Stomach (tissue), 4 donors: ENCODE results near the gene RASL10A.

Experiments
- EP300 ChIP-seq: sonication (generic); formaldehyde crosslinking; IDR thresholded peaks from one replicate; pipeline ENCODE4 v1.6.1; 2017; ENCODE audit warnings: antibody characterized with exemption
- POLR2A ChIP-seq, 4 donors: fragments of 450-650 bp; IDR thresholded peaks; one replicate each; pipeline ENCODE4 v1.6.1; 2016; ENCODE audit warnings: antibody characterized with exemption in 4 of 4, control low read depth in 2 of 4, mild to moderate bottlenecking in 1 of 4, moderate library complexity in 1 of 4
- POLR2AphosphoS5 ChIP-seq, 3 donors: sonication (generic); formaldehyde crosslinking; IDR thresholded peaks; one replicate each; pipeline ENCODE4 v1.6.1; 2016; ENCODE audit warnings: antibody characterized with exemption in 3 of 3
- TF ChIP-seq, protein P1 (sequence below), 7 experiments: fragments of 450-650 bp in 4 of 7; fragments of 200-600 bp in 3 of 7; sonication (generic) in 3 of 7; IDR thresholded peaks; one replicate each; pipeline ENCODE4 v1.5.1; 2016 to 2019; ENCODE audit warnings: antibody characterized with exemption in 7 of 7, control low read depth in 2 of 7, mild to moderate bottlenecking in 1 of 7

DNA sequence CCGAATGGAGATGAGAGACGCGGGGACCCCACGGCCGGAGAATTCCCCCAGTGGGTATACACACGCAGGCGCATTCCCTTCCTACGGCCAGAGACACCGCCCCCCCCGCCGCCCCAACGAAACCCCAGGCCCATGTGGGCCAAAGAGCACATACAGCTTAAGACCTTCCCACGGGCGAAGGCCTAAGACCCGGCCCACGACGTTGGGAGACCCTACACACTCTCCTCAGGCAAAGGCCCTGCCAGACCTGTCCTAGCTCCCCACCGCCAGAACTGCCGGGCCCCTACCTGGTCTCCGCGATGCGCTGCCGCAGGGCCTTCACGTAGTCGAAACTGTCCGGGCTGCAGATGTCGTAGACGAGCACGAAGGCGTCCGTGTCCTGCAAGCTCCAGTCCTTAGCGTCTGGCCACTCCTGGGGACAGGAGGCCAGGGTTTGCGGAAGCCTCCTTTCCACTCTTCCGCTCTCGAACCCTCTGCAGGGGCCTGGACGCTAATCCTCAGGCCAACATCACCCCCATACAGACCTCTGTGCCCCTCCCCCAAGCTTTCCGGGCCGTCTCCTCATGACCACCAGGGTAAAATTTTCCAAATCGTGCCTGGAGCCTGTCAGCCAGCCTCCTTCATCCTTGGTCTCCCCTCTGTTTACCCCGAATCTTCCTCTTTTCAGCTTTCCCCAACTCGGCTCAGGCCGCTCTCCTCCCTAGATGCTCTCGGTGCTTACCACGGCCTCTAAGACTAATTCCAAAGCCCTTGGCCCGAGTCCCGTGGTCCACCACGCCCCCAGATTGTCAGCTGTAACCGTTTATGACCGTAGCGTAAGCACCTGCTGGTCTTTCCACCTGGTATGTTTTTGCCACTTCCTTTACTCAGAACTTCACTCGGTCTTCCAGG lies 1.7 kb downstream of the RASL10A start:
- no peak for TF ChIP-seq POLR2A (IDR thresholded peaks at IDR 0.05)
- TF ChIP-seq, protein P1, sequence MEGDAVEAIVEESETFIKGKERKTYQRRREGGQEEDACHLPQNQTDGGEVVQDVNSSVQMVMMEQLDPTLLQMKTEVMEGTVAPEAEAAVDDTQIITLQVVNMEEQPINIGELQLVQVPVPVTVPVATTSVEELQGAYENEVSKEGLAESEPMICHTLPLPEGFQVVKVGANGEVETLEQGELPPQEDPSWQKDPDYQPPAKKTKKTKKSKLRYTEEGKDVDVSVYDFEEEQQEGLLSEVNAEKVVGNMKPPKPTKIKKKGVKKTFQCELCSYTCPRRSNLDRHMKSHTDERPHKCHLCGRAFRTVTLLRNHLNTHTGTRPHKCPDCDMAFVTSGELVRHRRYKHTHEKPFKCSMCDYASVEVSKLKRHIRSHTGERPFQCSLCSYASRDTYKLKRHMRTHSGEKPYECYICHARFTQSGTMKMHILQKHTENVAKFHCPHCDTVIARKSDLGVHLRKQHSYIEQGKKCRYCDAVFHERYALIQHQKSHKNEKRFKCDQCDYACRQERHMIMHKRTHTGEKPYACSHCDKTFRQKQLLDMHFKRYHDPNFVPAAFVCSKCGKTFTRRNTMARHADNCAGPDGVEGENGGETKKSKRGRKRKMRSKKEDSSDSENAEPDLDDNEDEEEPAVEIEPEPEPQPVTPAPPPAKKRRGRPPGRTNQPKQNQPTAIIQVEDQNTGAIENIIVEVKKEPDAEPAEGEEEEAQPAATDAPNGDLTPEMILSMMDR (IDR thresholded peaks at IDR 0.05) = no peak
- TF ChIP-seq EP300 = no peak
- TF ChIP-seq POLR2AphosphoS5 (IDR thresholded peaks at IDR 0.05) = no peak
